Esophagus (tissue), 2 donors: ENCODE data around the gene LHFPL6. TPM values are rescaled to one million over a fixed set of nuclear protein-coding genes. Genes with fewer than 3 reads are reported as not detected.

Experiments used
- H3K27ac ChIP-seq, 2 donors: one replicate each; pipeline ENCODE4 v1.5.1; 2013; ENCODE audit warnings: low read depth in 2 of 2, mild to moderate bottlenecking in 2 of 2, inconsistent platforms in 1 of 2, low read length in 1 of 2, moderate library complexity in 1 of 2
- H3K27me3 ChIP-seq, 2 donors: one replicate each; pipeline ENCODE4 v1.6.1; 2013; ENCODE audit warnings: low read length in 2 of 2, control low read depth in 1 of 2, mild to moderate bottlenecking in 1 of 2; ENCODE audit not compliant: insufficient read depth in 2 of 2, control insufficient read depth in 1 of 2
- H3K36me3 ChIP-seq, 2 donors: one replicate each; pipeline ENCODE4 v1.6.1; 2013; ENCODE audit warnings: low read length in 1 of 2; ENCODE audit not compliant: control insufficient read depth in 2 of 2, insufficient read depth in 2 of 2
- H3K4me1 ChIP-seq, 2 donors: one replicate each; pipeline ENCODE4 v1.6.1; 2013; ENCODE audit warnings: low read length in 1 of 2; ENCODE audit not compliant: control insufficient read depth in 2 of 2, insufficient read depth in 2 of 2
- H3K4me3 ChIP-seq, 2 donors: one replicate each; pipeline ENCODE4 v1.5.1; 2013; ENCODE audit warnings: low read length in 2 of 2, mild to moderate bottlenecking in 2 of 2, low read depth in 1 of 2, moderate library complexity in 1 of 2
- H3K9me3 ChIP-seq, 2 donors: one replicate each; pipeline ENCODE4 v1.6.1; 2013; ENCODE audit warnings: mild to moderate bottlenecking in 2 of 2, low read depth in 1 of 2, low read length in 1 of 2, moderate library complexity in 1 of 2; ENCODE audit not compliant: control insufficient read depth in 2 of 2, insufficient read depth in 1 of 2
- whole genome bisulfite sequencing, 2 donors: extraction: QIAGEN DNeasy Blood & Tissue Kit; methylation state at CpG; one replicate each; pipeline ENCODE4 v1.1.7; 2013; 5-methylcytosine and 5-hydroxymethylcytosine counted together
- polyA plus RNA-seq, 2 donors: library from polyadenylated mRNA; stranded (reverse); fragments of 200-250 nt; gene quantifications; one replicate each; pipeline ENCODE4 v1.2.3, GENCODE V29; 2013
- donor health status: healthy with polysubstance abuse.
- donor health status: Bipolar disorder and iron deficiency.

LHFPL6 gene
- polyA plus RNA-seq, 2 donors: 2.6 to 11.2 TPM

GRCh38 chr13:39306639-39307589 lies 296.1 kb downstream of the LHFPL6 start:
- no peaks in the 10 kb centered on the region for H3K27me3 ChIP-seq
- 70 to 75% methylated on average over 16 of the region's 16 CpGs for WGBS, 2 donors
- H3K36me3 ChIP-seq: no peaks in the 10 kb centered on the region
- H3K4me1 ChIP-seq: no peaks in the 10 kb centered on the region
- no peak overlapping the region for H3K4me3 ChIP-seq
- H3K9me3 ChIP-seq: no peaks in the 10 kb centered on the region
- H3K27ac ChIP-seq: no peak overlapping the region

- Histone ChIP-seq H3K27ac (no peak overlapping the region), H3K4me1 (no peaks in the 10 kb centered on the region), H3K9me3 (no peaks in the 10 kb centered on the region), H3K36me3 (no peaks in the 10 kb centered on the region), H3K4me3 (no peak overlapping the region), H3K27me3 (no peaks in the 10 kb centered on the region)
- WGBS, 2 donors: 77 to 85% methylated on average over 3 of the region's 3 CpGs
These were observed 300.2 kb downstream of the LHFPL6 start for GRCh38 chr13:39302820-39303219.

GRCh38 chr13:39298951-39299350 lies 304.0 kb downstream of the LHFPL6 start:
- Histone ChIP-seq H3K27ac (no peak overlapping the region), H3K27me3 (no peaks in the 10 kb centered on the region), H3K4me3 (no peak overlapping the region), H3K36me3 (no peaks in the 10 kb centered on the region), H3K4me1 (no peaks in the 10 kb centered on the region), H3K9me3 (peaks cover 0 to 3% of the 10 kb centered on the region in 2 donors)

GRCh38 chr13:39297664-39298171 lies 305.3 kb downstream of the LHFPL6 start:
- H3K4me3 ChIP-seq: no peak overlapping the region
- no peaks in the 10 kb centered on the region for H3K27me3 ChIP-seq
- H3K4me1 ChIP-seq: no peaks in the 10 kb centered on the region
- 72 to 83% methylated on average over 2 of the region's 2 CpGs for WGBS, 2 donors
- no peak overlapping the region for H3K27ac ChIP-seq
- H3K9me3 ChIP-seq: peaks cover 0 to 3% of the 10 kb centered on the region in 2 donors
- no peaks in the 10 kb centered on the region for H3K36me3 ChIP-seq

DNA sequence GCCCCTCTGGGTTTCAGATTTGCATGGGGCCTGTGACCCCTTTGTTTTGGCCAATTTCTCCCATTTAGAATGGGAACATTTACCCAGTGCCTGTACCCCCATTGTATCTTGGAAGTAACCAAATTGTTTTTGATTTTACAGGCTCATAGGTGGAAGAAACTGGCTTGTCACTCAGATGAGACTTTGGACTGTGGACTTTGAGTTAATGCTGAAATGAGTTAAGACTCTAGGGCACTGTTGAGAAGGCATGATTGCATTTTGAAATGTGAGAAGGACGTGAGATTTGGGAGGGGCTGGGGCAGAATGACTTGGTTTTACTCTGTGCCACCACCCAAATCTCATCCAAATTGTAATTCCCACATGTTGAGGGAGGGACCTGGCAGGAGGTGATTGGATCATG lies 306.0 kb downstream of the LHFPL6 start:
- no peak overlapping the region for H3K4me3 ChIP-seq
- H3K4me1 ChIP-seq: no peaks in the 10 kb centered on the region
- H3K9me3 ChIP-seq: peaks cover 0 to 3% of the 10 kb centered on the region in 2 donors
- no peaks in the 10 kb centered on the region for H3K27me3 ChIP-seq
- WGBS, 2 donors: 70 to 83% methylated on average over 1 of the region's 1 CpG
- no peaks in the 10 kb centered on the region for H3K36me3 ChIP-seq
- H3K27ac ChIP-seq: no peak overlapping the region

DNA sequence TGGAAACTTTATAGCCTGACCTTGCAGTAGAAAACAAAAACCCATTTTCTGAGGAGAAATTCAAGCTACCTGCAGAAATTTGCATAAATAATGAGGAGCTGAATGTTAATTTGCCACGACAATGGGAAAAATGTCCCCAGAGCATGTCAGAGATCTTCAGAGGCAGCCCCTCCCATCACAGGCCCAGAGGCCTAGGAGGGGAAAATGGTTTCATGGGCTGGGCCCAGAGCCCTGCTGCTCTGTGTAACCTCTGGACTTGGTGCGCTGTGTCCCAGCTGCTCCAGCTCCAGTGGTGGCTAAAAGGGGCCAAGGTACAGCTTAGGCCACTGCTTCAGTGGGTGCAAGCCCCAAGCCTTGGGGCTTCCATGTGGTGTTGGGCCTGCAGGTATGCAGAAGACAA lies 306.8 kb downstream of the LHFPL6 start:
- H3K27ac ChIP-seq: no peak overlapping the region
- H3K27me3 ChIP-seq: no peaks in the 10 kb centered on the region
- H3K36me3 ChIP-seq: no peaks in the 10 kb centered on the region
- H3K9me3 ChIP-seq: peaks cover 0 to 3% of the 10 kb centered on the region in 2 donors
- H3K4me3 ChIP-seq: no peak overlapping the region
- WGBS, 2 donors: 71 to 88% methylated on average over 2 of the region's 2 CpGs
- no peaks in the 10 kb centered on the region for H3K4me1 ChIP-seq

Other genes with a start within 250 kb of the LHFPL6 start
- gene COG6, start 52.5 kb upstream of the LHFPL6 start, polyA plus RNA-seq: 1 to 10 TPM; 5.8 to 7.3 TPM